ENCODE results near the gene DHX30. TPM values are rescaled to one million over a fixed set of nuclear protein-coding genes. Genes with fewer than 3 reads are reported as not detected.

DHX30 gene
- total RNA-seq, 1 donor from 2014 or later = 55.0 TPM

DNA sequence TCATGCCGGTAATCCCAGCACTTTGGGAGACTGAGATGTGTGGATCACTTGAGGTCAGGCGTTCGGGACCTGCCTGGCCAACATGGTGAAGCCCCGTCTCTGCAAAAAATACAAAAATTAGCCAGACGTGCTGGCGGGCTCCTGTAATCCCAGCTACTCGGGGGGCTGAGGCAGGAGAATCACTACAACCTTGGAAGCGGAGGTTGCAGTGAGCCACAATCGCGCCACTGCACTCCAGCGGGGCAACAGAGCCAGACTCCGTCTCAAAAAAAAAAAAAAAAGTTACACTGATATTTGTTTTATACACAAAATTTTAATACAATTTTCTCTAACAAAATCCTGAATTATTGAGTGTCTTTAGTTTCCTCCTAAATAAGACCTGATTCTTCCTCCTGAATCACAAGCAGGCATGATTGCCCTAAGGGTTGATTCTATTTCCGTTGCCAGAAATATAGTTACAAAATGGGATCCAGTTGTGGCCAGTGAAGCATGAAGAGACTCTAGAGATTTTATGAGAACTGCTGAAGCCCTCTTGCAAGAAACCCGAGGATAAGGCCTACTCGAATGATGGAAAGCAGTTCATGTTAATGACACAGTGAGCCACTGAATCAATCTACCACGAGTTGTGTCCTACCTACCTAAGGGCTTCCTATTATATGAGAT is 11.6 kb upstream of the DHX30 start:
- no peak for DNase-seq (ENCODE audit: extremely low spot score in 2 of 2)
- intact Hi-C loops (cut with DNase I) = no loop called here
- no peak for TF ChIP-seq CTCF (IDR thresholded peaks at IDR 0.05)
- no peak for TF ChIP-seq POLR2AphosphoS5 (IDR thresholded peaks at IDR 0.05; ENCODE audit: insufficient read depth in 1 of 2, low read depth in 1 of 2)
- TF ChIP-seq POLR2A (IDR thresholded peaks at IDR 0.05) = no peak

DNA sequence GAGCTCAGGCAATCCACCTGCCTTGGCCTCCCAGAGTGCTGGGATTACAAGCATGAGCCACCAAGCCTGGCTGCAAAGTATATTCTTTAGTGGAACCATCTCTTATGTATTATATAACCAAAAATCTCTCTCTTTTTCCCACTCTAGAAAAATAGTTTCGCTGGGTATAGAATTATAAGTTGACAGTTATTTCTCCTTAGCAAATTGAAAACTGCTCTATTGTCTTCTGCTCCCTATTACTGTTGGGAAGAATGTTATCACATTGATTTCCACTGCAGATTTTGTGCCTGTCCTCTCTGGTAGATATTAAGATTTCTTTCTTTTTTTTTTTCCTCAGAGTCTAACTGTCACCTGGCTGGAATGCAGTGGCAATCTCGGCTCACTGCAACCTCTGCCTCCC is 10.2 kb upstream of the DHX30 start:
- intact Hi-C loops (cut with DNase I) = no loop called here
- TF ChIP-seq POLR2A (IDR thresholded peaks at IDR 0.05) = no peak
- Histone ChIP-seq H3K4me3 (no peak overlapping the region), H3K27me3 (no peaks in the 10 kb centered on the region), H3K36me3 (no peaks in the 10 kb centered on the region), H3K27ac (no peak overlapping the region), H3K4me1 (no peaks in the 10 kb centered on the region), H3K9me3 (no peaks in the 10 kb centered on the region)
- no peak for DNase-seq (ENCODE audit: extremely low spot score in 2 of 2)

More for the DNA sequence above, 11.6 kb upstream of the DHX30 start:
- no peaks in the 10 kb centered on the region for H3K27me3 ChIP-seq
- no peak overlapping the region for H3K4me3 ChIP-seq
- no peaks in the 10 kb centered on the region for H3K36me3 ChIP-seq
- H3K4me1 ChIP-seq = no peaks in the 10 kb centered on the region
- H3K9me3 ChIP-seq = no peaks in the 10 kb centered on the region
- H3K27ac ChIP-seq = no peak overlapping the region

GRCh38 chr3:47794544-47794943 is 8.4 kb upstream of the DHX30 start:
- H3K4me1 ChIP-seq = no peaks in the 10 kb centered on the region
- intact Hi-C loops (cut with DNase I) = no loop called here
- H3K36me3 ChIP-seq = no peaks in the 10 kb centered on the region
- TF ChIP-seq CTCF (IDR thresholded peaks at IDR 0.05) (no peak), POLR2A (IDR thresholded peaks at IDR 0.05) (no peak), POLR2AphosphoS5 (IDR thresholded peaks at IDR 0.05; ENCODE audit: insufficient read depth in 1 of 2, low read depth in 1 of 2) (no peak)
- no peak overlapping the region for H3K4me3 ChIP-seq
- H3K27ac ChIP-seq = no peak overlapping the region
- no peaks in the 10 kb centered on the region for H3K27me3 ChIP-seq
- no peak for DNase-seq (ENCODE audit: extremely low spot score in 2 of 2)
- no peaks in the 10 kb centered on the region for H3K9me3 ChIP-seq

- Histone ChIP-seq H3K9me3 (no peaks in the 10 kb centered on the region), H3K27me3 (no peaks in the 10 kb centered on the region), H3K36me3 (no peaks in the 10 kb centered on the region), H3K4me3 (no peak overlapping the region), H3K4me1 (peaks cover 13% of the 10 kb centered on the region), H3K27ac (no peak overlapping the region)
- TF ChIP-seq POLR2AphosphoS5 (IDR thresholded peaks at IDR 0.05; ENCODE audit: insufficient read depth in 1 of 2, low read depth in 1 of 2) (no peak), POLR2A (IDR thresholded peaks at IDR 0.05) (no peak), CTCF (IDR thresholded peaks at IDR 0.05) (no peak)
- intact Hi-C loops (cut with DNase I) = no loop called here
- no peak for DNase-seq (ENCODE audit: extremely low spot score in 2 of 2)
Observed at GRCh38 chr3:47799733-47800132, 3.2 kb upstream of the DHX30 start.

DNA sequence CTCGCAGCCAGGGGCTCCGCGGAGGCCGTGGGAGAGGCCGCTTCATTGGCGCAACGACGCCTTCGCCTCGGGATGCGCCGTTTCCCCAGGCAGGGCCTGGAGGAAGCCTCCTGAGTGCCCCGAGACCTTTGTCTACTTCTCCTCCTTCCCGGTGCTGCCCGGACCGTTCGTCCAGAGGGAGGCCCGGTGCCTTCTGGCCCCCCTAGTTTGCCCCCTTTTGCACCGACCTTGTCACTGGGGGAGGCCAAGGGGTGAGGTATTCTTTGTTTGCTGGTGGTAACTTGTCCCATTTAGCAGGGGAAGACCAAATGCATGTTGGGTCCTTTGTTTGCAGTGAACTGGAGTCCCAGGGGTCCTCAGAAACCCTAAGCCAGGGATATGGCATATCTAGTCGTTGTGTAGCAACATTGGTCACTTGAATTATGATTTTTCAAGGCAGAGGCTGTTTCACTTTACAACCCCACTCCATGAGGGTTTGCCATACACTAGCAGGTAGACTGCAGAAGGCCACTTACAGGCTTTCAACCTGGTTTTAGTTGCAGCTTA is 615 bp downstream of the DHX30 start:
- intact Hi-C loops (cut with DNase I) = no loop called here
- Histone ChIP-seq H3K27ac (peak overlapping the region; percentile 91), H3K4me1 (peaks cover 13% of the 10 kb centered on the region), H3K4me3 (peak overlapping the region; percentile 85 to 90), H3K9me3 (no peaks in the 10 kb centered on the region), H3K36me3 (peaks cover 0 to 22% of the 10 kb centered on the region in 2 donors), H3K27me3 (no peaks in the 10 kb centered on the region)
- no peak for DNase-seq (ENCODE audit: extremely low spot score in 2 of 2)
- TF ChIP-seq POLR2AphosphoS5 (IDR thresholded peaks at IDR 0.05; ENCODE audit: insufficient read depth in 1 of 2, low read depth in 1 of 2) = no peak
- no peak for TF ChIP-seq POLR2A (IDR thresholded peaks at IDR 0.05)
- no peak for TF ChIP-seq CTCF (IDR thresholded peaks at IDR 0.05)
